MCF 10A (cell line): ENCODE data around the gene FBXW11. TPM values are rescaled to one million over a fixed set of nuclear protein-coding genes. Genes with fewer than 3 reads are reported as not detected.

Experiments
- BruUV-seq: library from RNA; stranded (reverse); fragments of 400-500 nt; replicated peaks from 2 replicates; lab custom pipeline; 2021; lab: Mats Ljungman, UMichigan
- CTCF ChIA-PET: fragments of 300-600 bp; sonication (Branson Sonifier 250); formaldehyde crosslinking; extraction: SDS; loops from one replicate; lab custom pipeline; 2021; ENCODE audit warnings: antibody characterized with exemption, inconsistent platforms; lab: Yijun Ruan, JAX
- POLR2A ChIA-PET: fragments of 300-600, 350-650 bp; sonication (Branson Sonifier 250); formaldehyde crosslinking; extraction: SDS; loops from one replicate; lab custom pipeline; 2020; ENCODE audit warnings: antibody characterized with exemption, inconsistent platforms; lab: Yijun Ruan, JAX
- DNase-seq: peaks from one replicate; pipeline ENCODE4 v3.0.0-alpha.2; 2018; ENCODE audit not compliant: unreplicated experiment
- H3K27ac Mint-ChIP-seq: one replicate; pipeline ENCODE4 v1.8.0; 2022; ENCODE audit warnings: mild to moderate bottlenecking, low read depth, mixed read lengths; ENCODE audit not compliant: unreplicated experiment
- H3K27me3 Mint-ChIP-seq: one replicate; pipeline ENCODE4 v1.8.0; 2022; ENCODE audit warnings: mixed read lengths; ENCODE audit not compliant: insufficient read depth, unreplicated experiment
- H3K36me3 Mint-ChIP-seq: one replicate; pipeline ENCODE4 v1.8.0; 2022; ENCODE audit warnings: mild to moderate bottlenecking, moderate library complexity, mixed read lengths; ENCODE audit not compliant: insufficient read depth, unreplicated experiment
- H3K4me1 Mint-ChIP-seq: one replicate; pipeline ENCODE4 v1.8.0; 2022; ENCODE audit warnings: mixed read lengths; ENCODE audit not compliant: insufficient read depth, unreplicated experiment
- H3K4me3 Mint-ChIP-seq: one replicate; pipeline ENCODE4 v1.8.0; 2022; ENCODE audit warnings: mild to moderate bottlenecking, moderate library complexity, mixed read lengths; ENCODE audit not compliant: unreplicated experiment
- H3K9me3 Mint-ChIP-seq: one replicate; pipeline ENCODE4 v1.8.0; 2022; ENCODE audit warnings: mixed read lengths; ENCODE audit not compliant: unreplicated experiment
- intact Hi-C: fragments of 100-400 bp; cut with micrococcal nuclease; formaldehyde crosslinking; loops from 2 replicates; pipeline ENCODE4 v1.14.1; 2022
- total RNA-seq: library from RNA; stranded (reverse); gene quantifications from 2 replicates; pipeline ENCODE4 v1.2.3, GENCODE V29; 2022
- TF ChIP-seq, protein P1 (sequence below): fragments of 200-600 bp; IDR thresholded peaks from one replicate; pipeline ENCODE4 v1.8.0; 2022; ENCODE audit warnings: antibody characterized with exemption, mild to moderate bottlenecking; ENCODE audit not compliant: unreplicated experiment

FBXW11 gene
- total RNA-seq, 1 experiment from 2014 or later = 64.7 TPM

DNA sequence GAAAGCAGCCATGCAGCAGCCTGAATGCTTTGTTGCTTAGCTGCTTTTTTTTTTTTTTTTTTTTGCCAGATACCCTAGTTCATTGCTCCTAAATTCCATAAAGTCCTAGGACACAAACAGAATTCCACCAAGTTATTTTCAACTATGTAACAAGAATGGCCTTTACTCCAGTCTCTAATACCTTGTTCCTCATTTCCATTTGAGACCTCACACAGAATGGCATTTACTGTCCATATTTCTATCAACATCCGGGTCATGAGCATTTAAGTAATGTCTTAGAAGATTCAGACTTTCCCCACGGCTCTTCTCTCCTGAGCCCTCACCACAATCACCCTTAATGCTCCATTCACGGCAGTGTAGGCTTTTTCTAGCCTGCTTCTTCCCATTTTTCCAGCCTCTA lies 31.7 kb upstream of the FBXW11 start:
- ChIA-PET POLR2A (no interaction called here), CTCF (interaction anchor here (0.6 to 2.9 kb wide), 6 partner anchors 18 to 1132 kb away, joined by 3 to 43 read pairs (median 3); no protein-coding TSS in a partner anchor)
- Mint-ChIP-seq H3K4me1 (peaks cover 6% of the 10 kb centered on the region), H3K27me3 (no peaks in the 10 kb centered on the region), H3K27ac (no peak overlapping the region), H3K9me3 (no peaks in the 10 kb centered on the region), H3K4me3 (no peak overlapping the region), H3K36me3 (no peaks in the 10 kb centered on the region)
- DNase-seq = no peak
- intact Hi-C loops = no loop called here
- TF ChIP-seq, protein P1, sequence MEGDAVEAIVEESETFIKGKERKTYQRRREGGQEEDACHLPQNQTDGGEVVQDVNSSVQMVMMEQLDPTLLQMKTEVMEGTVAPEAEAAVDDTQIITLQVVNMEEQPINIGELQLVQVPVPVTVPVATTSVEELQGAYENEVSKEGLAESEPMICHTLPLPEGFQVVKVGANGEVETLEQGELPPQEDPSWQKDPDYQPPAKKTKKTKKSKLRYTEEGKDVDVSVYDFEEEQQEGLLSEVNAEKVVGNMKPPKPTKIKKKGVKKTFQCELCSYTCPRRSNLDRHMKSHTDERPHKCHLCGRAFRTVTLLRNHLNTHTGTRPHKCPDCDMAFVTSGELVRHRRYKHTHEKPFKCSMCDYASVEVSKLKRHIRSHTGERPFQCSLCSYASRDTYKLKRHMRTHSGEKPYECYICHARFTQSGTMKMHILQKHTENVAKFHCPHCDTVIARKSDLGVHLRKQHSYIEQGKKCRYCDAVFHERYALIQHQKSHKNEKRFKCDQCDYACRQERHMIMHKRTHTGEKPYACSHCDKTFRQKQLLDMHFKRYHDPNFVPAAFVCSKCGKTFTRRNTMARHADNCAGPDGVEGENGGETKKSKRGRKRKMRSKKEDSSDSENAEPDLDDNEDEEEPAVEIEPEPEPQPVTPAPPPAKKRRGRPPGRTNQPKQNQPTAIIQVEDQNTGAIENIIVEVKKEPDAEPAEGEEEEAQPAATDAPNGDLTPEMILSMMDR = no peak
- no TSS peak for BruUV-seq

DNA sequence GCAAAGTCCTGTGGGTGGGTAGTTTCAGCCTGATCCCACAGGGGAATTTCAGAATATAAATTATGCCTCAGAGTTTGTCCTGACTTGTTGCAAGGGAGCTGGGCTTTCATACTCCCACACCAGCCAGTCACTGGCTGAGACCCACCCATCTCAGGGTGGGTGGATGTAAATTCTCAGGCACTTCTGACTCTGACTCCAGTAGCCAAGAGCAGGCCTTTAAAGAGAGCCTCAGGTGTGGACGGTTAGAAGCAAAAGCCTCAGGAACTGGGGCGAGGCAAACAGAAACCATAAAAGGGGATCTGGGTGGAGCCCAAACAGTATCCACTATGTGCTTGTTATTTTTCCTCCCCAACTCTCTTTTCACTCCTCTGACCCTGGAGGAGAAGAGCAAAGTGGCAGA lies 28.6 kb upstream of the FBXW11 start:
- no peak for DNase-seq
- Mint-ChIP-seq H3K4me3 (no peak overlapping the region), H3K4me1 (peaks cover 2% of the 10 kb centered on the region), H3K9me3 (peaks cover 10% of the 10 kb centered on the region), H3K27ac (no peak overlapping the region), H3K36me3 (no peaks in the 10 kb centered on the region), H3K27me3 (no peaks in the 10 kb centered on the region)
- no TSS peak for BruUV-seq
- TF ChIP-seq, protein P1 = no peak
- ChIA-PET POLR2A (interaction anchor here (0.5 to 1.0 kb wide), 2 partner anchors 153 to 1410 kb away, joined by 3 read pairs; partner anchors contain the start of gene STK10), CTCF (interaction anchor here (0.7 to 2.5 kb wide), 4 partner anchors 25 to 616 kb away, joined by 3 to 16 read pairs (median 4); no protein-coding TSS in a partner anchor)
- intact Hi-C loops = no loop called here

DNA sequence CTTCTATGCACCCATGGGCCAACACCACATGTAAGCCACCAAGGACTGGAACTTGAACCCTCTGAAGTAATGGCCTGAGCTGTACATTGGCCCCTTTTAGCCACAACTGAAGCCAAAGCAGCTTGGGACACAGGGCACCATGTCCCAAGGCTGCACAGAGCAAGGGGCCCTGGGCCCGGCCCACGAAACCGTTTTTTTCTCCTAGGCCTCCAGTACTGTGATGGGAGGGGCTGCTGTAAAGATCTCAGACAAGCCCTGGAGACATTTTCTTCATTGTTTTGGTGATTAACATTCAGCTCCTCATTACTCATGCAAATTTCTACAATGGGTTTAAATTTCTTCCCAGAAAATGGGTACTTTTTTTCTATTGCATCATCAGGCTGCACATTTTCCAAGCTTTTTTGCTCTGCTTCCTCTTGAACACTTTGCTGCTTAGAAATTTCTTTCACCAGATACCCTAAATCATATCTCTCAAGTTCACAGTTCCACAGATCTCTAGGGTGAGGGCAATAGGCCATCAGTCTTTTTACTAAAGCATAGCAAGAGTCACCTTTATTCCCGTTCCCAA lies 25.5 kb upstream of the FBXW11 start:
- ChIA-PET CTCF (interaction anchor here (0.9 to 1.2 kb wide), 4 partner anchors 9 to 123 kb away, joined by 3 to 4 read pairs (median 4); no protein-coding TSS in a partner anchor), POLR2A (interaction anchor here (0.7 kb wide), 1 partner anchor 137 kb away, joined by 3 read pairs; no protein-coding TSS in a partner anchor)
- no peaks in the 10 kb centered on the region for H3K4me1 Mint-ChIP-seq
- no peaks in the 10 kb centered on the region for H3K36me3 Mint-ChIP-seq
- TF ChIP-seq, protein P1 = no peak
- H3K27me3 Mint-ChIP-seq = no peaks in the 10 kb centered on the region
- no peak overlapping the region for H3K4me3 Mint-ChIP-seq
- no TSS peak for BruUV-seq
- H3K9me3 Mint-ChIP-seq = peaks cover 10% of the 10 kb centered on the region
- H3K27ac Mint-ChIP-seq = no peak overlapping the region
- DNase-seq = no peak
- intact Hi-C loops = no loop called here

DNA sequence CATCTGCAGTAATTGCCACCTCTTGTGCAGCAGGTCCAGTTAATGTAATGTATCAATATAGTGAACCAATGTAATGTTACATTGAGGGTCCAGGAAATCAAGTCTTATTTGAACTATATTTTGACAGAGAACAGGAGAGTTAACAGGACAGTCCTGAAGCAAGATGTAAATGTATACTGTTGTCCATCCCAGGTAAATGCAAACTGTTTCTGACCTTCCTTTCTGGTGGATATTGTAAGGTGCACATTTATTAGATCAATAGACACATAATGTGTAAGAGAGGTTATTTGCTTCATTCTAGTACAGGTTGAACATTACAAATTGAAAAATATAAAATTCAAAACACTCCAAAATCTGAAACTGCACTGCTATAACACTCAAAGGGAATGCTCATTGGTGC lies 23.4 kb upstream of the FBXW11 start:
- Mint-ChIP-seq H3K27ac (no peak overlapping the region), H3K36me3 (no peaks in the 10 kb centered on the region), H3K9me3 (peaks cover 10% of the 10 kb centered on the region), H3K4me1 (no peaks in the 10 kb centered on the region), H3K27me3 (no peaks in the 10 kb centered on the region), H3K4me3 (no peak overlapping the region)
- no TSS peak for BruUV-seq
- TF ChIP-seq, protein P1 = no peak
- intact Hi-C loops = no loop called here
- CTCF ChIA-PET = interaction anchor here (1.7 kb wide), 1 partner anchor 11 kb away, joined by 6 read pairs; no protein-coding TSS in a partner anchor
- POLR2A ChIA-PET = no interaction called here
- DNase-seq = no peak
